ENCODE results near the gene IER2. TPM values are rescaled to one million over a fixed set of nuclear protein-coding genes. Genes with fewer than 3 reads are reported as not detected.
A peak's percentile ranks its signal among the peaks of the same experiment; 100 is the strongest.

IER2 gene
- total and polyA plus RNA-seq, 9 of the 15 experiments (the other 6 are each of a cell fraction or from before 2014, with no cell fraction given): 4.5 to 205 (median 23.7) TPM

- TF ChIP-seq ZNF609 (CRISPR knock-in tag; IDR thresholded peaks at IDR 0.05; ENCODE audit: borderline replicate concordance): 0 out of 2 replicates have a peak, but pooled peaks have one; percentile 29
- no peak for TF ChIP-seq ZNF408 (CRISPR knock-in tag; IDR thresholded peaks at IDR 0.05; ENCODE audit: low read depth)
- TF ChIP-seq MYC (IDR thresholded peaks at IDR 0.05; ENCODE audit: low read depth, low read length): peak; percentile 73; the same call in 1 of the 2 replicates
- TF ChIP-seq MYC (CRISPR knock-in tag; IDR thresholded peaks at IDR 0.05; ENCODE audit: borderline replicate concordance, low read depth): peak; percentile 76; the same call in 1 of the 2 replicates
- TF ChIP-seq, protein P1, sequence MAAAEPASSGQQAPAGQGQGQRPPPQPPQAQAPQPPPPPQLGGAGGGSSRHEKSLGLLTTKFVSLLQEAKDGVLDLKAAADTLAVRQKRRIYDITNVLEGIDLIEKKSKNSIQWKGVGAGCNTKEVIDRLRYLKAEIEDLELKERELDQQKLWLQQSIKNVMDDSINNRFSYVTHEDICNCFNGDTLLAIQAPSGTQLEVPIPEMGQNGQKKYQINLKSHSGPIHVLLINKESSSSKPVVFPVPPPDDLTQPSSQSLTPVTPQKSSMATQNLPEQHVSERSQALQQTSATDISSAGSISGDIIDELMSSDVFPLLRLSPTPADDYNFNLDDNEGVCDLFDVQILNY (CRISPR knock-in tag; IDR thresholded peaks at IDR 0.05): peak; percentile 51; the same call in 1 of the 2 replicates
- peak; percentile 77; the same call in 1 of the 2 replicates for TF ChIP-seq HDGF (IDR thresholded peaks at IDR 0.05)
- peak; percentile 76 to 82 for TF ChIP-seq NRF1 (conservative IDR thresholded peaks at IDR 0.05 in 1 of 2, IDR thresholded peaks at IDR 0.05 in 1 of 2)
- TF ChIP-seq, protein P2, sequence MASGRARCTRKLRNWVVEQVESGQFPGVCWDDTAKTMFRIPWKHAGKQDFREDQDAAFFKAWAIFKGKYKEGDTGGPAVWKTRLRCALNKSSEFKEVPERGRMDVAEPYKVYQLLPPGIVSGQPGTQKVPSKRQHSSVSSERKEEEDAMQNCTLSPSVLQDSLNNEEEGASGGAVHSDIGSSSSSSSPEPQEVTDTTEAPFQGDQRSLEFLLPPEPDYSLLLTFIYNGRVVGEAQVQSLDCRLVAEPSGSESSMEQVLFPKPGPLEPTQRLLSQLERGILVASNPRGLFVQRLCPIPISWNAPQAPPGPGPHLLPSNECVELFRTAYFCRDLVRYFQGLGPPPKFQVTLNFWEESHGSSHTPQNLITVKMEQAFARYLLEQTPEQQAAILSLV (tag; IDR thresholded peaks at IDR 0.05): 0 out of 2 replicates have a peak, but pooled peaks have one; percentile 6
- TF ChIP-seq RCOR1 (IDR thresholded peaks at IDR 0.05; ENCODE audit: borderline replicate concordance in 1 of 2, low read depth in 2 of 2, low read length in 2 of 2): peak in 1 of 2 experiments; percentile 58; a peak in 2 of 4 replicates
- peak; percentile 40; the same call in 1 of the 2 replicates for TF ChIP-seq HSF4 (CRISPR knock-in tag; IDR thresholded peaks at IDR 0.05; ENCODE audit: borderline replicate concordance)
- peak; percentile 78 for TF ChIP-seq L3MBTL2 (IDR thresholded peaks at IDR 0.05)
- TF ChIP-seq, protein P3, sequence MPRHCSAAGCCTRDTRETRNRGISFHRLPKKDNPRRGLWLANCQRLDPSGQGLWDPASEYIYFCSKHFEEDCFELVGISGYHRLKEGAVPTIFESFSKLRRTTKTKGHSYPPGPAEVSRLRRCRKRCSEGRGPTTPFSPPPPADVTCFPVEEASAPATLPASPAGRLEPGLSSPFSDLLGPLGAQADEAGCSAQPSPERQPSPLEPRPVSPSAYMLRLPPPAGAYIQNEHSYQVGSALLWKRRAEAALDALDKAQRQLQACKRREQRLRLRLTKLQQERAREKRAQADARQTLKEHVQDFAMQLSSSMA (CRISPR knock-in tag; IDR thresholded peaks at IDR 0.05): peak; percentile 44; the same call in 1 of the 2 replicates
- TF ChIP-seq ZNF507 (tag; conservative IDR thresholded peaks at IDR 0.05): no peak
- TF ChIP-seq ZNF445 (CRISPR knock-in tag; IDR thresholded peaks at IDR 0.05; ENCODE audit: low read depth): no peak
- peak; percentile 48 to 58 for TF ChIP-seq E2F6 (IDR thresholded peaks at IDR 0.05; ENCODE audit: borderline replicate concordance in 1 of 2, extremely low read depth in 1 of 2, insufficient read depth in 1 of 2, insufficient read length in 1 of 2, low read depth in 1 of 2, low read length in 1 of 2, poor library complexity in 1 of 2, severe bottlenecking in 1 of 2)
- TF ChIP-seq CREB5 (CRISPR knock-in tag; IDR thresholded peaks at IDR 0.05): no peak
These were observed 45.8 kb upstream of the IER2 start (continued) for GRCh38 chr19:13104360-13104847.
